ENCODE results near the gene MTA1.

GRCh38 chr14:105436891-105437722 lies 17.5 kb downstream of the MTA1 start:
- TF ChIP-seq CTCF (IDR thresholded peaks at IDR 0.05) = no peak
- no peak for TF ChIP-seq EZH2 (IDR thresholded peaks at IDR 0.05; ENCODE audit: borderline replicate concordance, insufficient read depth, low read depth, low read length, poor library complexity, severe bottlenecking)
